HG03025 (cell line): ENCODE measurements around the gene CHIC2.

Experiments used
- ATAC-seq: cut with Tn5 transposase; IDR thresholded peaks from one replicate; pipeline ENCODE4 v1.9.1; 2021; ENCODE audit warnings: mild to moderate bottlenecking, moderate library complexity; ENCODE audit not compliant: unreplicated experiment, low FRiP score

Gene CHIC2

GRCh38 chr4:53961351-53961750 is 103.1 kb downstream of the CHIC2 start:
- no peak for ATAC-seq

- no peak for ATAC-seq
These were observed 103.6 kb downstream of the CHIC2 start for GRCh38 chr4:53960843-53961242.
